Stomach smooth muscle (tissue), 2 donors: ENCODE data around the gene CFAP100.

Experiments
- H3K27ac ChIP-seq: one replicate; pipeline ENCODE4 v1.7.0; 2013; ENCODE audit warnings: mild to moderate bottlenecking, low read length, inconsistent platforms
- H3K27me3 ChIP-seq, 2 donors: one replicate each; pipeline ENCODE4 v1.7.0; 2013; ENCODE audit warnings: low read length in 2 of 2; ENCODE audit not compliant: insufficient read depth in 2 of 2, control insufficient read depth in 1 of 2
- H3K36me3 ChIP-seq, 2 donors: one replicate each; pipeline ENCODE4 v1.7.0; 2013; ENCODE audit warnings: low read length in 2 of 2; ENCODE audit not compliant: control insufficient read depth in 2 of 2, insufficient read depth in 2 of 2
- H3K4me1 ChIP-seq: one replicate; pipeline ENCODE4 v1.7.0; 2013; ENCODE audit warnings: low read length; ENCODE audit not compliant: control insufficient read depth, insufficient read depth
- H3K4me3 ChIP-seq, 2 donors: one replicate each; pipeline ENCODE4 v1.7.0; 2013; ENCODE audit warnings: low read length in 2 of 2
- H3K9ac ChIP-seq, 2 donors: one replicate each; pipeline ENCODE4 v1.7.0; 2013; ENCODE audit warnings: low read length in 2 of 2, mild to moderate bottlenecking in 1 of 2
- H3K9me3 ChIP-seq, 2 donors: one replicate each; pipeline ENCODE4 v1.7.0; 2013; ENCODE audit warnings: low read length in 2 of 2; ENCODE audit not compliant: control insufficient read depth in 2 of 2
- donor health status: healthy.
- donor health status: Pancreatic carcinoma.

Gene CFAP100

DNA sequence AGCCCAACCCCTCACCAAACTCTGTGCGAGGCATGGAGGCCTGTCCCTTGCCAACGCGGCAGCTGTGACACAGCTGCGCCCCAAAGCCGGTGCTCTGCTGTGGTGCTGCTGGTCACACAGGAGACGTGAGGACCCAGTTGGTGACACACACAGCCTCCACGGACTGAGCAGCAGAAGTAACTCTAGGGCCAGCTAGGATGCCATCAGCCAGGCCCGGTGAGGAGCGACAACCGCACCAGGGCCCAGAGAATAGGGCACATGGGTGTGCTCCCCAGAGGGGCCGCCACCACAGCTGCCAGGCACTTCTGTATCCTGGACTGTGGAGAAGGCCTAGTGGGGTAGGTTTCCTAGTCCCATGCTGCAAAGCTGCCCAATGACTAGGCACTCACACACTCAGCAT, 70.3 kb downstream of the CFAP100 start:
- Histone ChIP-seq H3K9me3 (no peaks in the 10 kb centered on the region), H3K27ac (no peak overlapping the region), H3K27me3 (no peaks in the 10 kb centered on the region), H3K9ac (no peak overlapping the region), H3K4me3 (no peak overlapping the region), H3K36me3 (peaks cover 84 to 87% of the 10 kb centered on the region in 2 donors), H3K4me1 (peaks cover 9% of the 10 kb centered on the region)

DNA sequence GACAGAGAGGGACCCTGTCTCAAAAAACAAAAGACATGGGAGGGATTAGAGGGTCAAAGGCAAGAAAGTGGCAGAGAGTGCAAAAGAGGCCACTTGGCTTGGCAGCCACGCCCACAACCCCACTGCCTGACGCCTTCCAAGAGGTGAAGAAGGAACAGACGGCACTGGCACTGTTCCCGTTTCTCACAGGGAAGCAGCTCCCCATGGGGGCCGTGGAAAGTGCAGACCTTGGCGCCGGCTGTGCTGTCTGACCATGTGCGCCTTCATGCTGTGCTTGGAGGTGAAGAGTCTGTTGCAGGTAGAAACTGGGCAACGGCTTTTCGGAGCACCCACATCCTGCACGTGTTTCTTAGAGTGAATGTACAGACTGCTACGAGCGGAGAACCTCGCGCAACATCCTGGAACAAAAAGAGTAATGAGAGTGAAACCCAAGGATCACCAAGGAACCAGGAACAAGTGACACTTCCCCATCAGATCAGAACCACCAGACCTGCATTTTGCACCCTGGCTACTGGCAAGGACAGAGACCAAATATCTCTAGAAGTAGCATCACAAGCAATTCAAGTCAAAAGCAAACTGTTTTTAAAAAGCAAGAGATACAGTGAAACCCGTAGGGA, 71.3 kb downstream of the CFAP100 start:
- no peak overlapping the region for H3K9ac ChIP-seq
- H3K36me3 ChIP-seq: peaks cover 85 to 90% of the 10 kb centered on the region in 2 donors
- no peak overlapping the region for H3K4me3 ChIP-seq
- no peak overlapping the region for H3K27ac ChIP-seq
- no peaks in the 10 kb centered on the region for H3K27me3 ChIP-seq
- H3K4me1 ChIP-seq: peaks cover 9% of the 10 kb centered on the region
- no peaks in the 10 kb centered on the region for H3K9me3 ChIP-seq

DNA sequence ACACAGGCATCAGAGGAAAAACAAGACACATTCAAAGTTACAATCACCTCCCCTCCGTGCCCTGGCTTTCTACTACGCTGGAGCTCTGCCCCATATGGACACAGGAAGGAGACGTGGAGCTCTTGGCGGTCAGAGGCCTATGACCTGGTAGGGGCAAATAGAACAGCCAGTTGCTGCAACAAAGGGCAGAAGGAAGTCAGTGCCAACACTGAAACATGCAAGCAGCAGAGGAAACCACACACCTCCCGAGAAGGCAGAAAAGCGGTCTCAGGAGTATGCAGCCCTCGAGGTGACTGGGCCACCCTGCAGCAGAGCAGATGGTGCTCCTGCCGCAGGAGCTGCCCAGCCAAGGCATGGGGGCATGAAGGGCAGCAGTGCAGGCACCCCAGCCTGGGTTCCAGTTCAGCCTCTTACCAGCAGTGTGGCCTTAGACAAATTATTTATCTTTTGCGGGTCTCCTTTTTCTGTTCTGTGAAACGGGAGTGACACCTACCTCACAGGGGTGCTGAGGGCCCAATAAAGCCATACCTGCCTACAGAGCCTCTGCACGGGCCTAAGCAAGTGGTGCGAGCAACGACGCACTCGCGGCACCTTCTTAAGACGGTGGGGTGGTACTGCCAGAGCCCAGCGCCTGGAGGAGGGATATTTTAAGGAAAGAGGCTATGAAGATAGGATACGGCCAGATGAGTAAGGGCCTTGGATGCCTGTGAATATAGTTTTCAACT, 72.3 kb downstream of the CFAP100 start:
- Histone ChIP-seq H3K9ac (no peak overlapping the region), H3K27ac (no peak overlapping the region), H3K27me3 (no peaks in the 10 kb centered on the region), H3K9me3 (no peaks in the 10 kb centered on the region), H3K4me1 (peaks cover 17% of the 10 kb centered on the region), H3K4me3 (no peak overlapping the region), H3K36me3 (peaks cover 79 to 80% of the 10 kb centered on the region in 2 donors)

DNA sequence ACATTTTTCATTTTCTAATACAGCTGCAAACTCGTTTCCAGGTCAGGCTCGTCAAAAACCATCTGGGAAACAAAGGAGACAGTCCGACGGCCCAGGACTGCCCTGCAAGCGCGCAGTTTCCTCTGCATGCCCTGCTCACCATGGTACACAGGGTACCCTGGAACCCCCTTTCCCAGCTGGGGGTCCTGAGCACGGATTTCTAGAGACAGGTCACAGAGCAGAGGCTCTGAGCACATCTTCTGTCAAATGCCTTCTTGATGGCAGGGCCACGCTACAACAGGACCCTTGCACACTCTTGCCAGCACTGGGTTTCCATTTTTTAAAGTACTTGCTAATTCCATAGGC, 72.9 kb downstream of the CFAP100 start:
- Histone ChIP-seq H3K4me3 (no peak overlapping the region), H3K27ac (no peak overlapping the region), H3K4me1 (peaks cover 23% of the 10 kb centered on the region)

DNA sequence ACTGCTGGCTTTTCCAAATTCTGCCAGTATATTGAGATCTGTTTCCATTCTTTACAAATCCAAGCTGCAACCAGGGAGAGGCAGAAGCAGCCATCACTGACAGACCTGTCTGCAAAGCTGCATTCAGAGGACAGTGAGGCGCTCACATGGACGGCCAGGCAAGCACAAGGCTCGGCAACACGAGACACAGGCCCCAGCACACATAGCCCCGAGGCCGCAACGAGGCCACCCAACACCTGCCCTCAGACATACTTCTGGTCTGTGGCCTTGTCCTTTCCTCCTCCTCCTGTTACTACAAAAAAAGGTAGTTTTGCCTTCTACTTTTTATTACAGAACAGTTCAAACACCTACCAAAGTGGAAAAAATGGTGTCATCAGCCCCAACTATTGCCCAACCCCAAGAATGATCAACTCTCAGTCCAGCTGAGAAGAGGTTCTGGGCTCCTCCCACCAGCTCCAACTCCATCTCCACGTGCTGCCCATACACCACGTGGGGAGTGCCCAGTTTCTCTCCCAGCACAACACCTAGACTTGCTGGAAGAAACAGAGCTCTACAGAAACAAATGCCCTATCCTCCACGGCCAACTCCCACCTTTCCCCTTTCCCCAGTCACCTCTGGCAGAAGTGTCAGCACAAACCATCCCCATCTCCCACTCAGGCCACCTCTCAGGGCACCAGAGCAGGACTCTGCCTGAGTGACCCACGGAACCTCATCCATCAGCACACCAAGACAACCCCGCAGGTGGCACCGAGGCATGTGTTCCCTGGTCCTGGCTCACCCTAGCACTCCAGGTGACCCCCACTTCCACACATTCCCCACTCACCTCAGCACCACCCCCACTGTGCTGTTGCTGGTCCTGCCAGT, 73.6 kb downstream of the CFAP100 start:
- peaks cover 30% of the 10 kb centered on the region for H3K4me1 ChIP-seq

More for the DNA sequence above, 72.9 kb downstream of the CFAP100 start:
- no peaks in the 10 kb centered on the region for H3K27me3 ChIP-seq
- H3K36me3 ChIP-seq: peaks cover 74 to 75% of the 10 kb centered on the region in 2 donors
- H3K9ac ChIP-seq: no peak overlapping the region
- H3K9me3 ChIP-seq: no peaks in the 10 kb centered on the region

DNA sequence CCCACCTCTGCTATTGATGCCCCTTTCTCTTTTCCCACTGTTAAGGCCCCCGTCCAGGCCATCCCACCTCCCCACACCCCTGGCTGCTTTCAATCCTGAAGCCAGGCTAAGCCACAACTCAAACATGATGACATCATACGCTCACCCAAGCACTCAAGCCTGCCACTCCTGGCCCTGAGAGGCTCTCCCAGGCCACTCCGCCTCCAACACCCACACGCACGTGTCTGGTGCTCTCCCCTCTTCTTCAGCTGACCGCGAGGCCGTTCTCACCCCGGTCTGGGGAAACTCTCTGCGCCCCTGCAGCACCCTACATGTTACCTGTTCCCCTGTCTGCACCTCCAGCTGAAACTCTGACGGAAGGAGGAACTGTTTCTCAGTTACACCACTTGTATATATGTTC, 74.8 kb downstream of the CFAP100 start:
- H3K27ac ChIP-seq: no peak overlapping the region
- H3K4me1 ChIP-seq: peaks cover 41% of the 10 kb centered on the region
- H3K27me3 ChIP-seq: no peaks in the 10 kb centered on the region
- H3K9ac ChIP-seq: no peak overlapping the region
- no peak overlapping the region for H3K4me3 ChIP-seq
- no peaks in the 10 kb centered on the region for H3K9me3 ChIP-seq
- H3K36me3 ChIP-seq: peaks cover 62 to 65% of the 10 kb centered on the region in 2 donors

More for the DNA sequence above, 73.6 kb downstream of the CFAP100 start:
- Histone ChIP-seq H3K9ac (no peak overlapping the region), H3K9me3 (no peaks in the 10 kb centered on the region), H3K36me3 (peaks cover 72 to 73% of the 10 kb centered on the region in 2 donors), H3K27me3 (no peaks in the 10 kb centered on the region), H3K27ac (no peak overlapping the region), H3K4me3 (no peak overlapping the region)

DNA sequence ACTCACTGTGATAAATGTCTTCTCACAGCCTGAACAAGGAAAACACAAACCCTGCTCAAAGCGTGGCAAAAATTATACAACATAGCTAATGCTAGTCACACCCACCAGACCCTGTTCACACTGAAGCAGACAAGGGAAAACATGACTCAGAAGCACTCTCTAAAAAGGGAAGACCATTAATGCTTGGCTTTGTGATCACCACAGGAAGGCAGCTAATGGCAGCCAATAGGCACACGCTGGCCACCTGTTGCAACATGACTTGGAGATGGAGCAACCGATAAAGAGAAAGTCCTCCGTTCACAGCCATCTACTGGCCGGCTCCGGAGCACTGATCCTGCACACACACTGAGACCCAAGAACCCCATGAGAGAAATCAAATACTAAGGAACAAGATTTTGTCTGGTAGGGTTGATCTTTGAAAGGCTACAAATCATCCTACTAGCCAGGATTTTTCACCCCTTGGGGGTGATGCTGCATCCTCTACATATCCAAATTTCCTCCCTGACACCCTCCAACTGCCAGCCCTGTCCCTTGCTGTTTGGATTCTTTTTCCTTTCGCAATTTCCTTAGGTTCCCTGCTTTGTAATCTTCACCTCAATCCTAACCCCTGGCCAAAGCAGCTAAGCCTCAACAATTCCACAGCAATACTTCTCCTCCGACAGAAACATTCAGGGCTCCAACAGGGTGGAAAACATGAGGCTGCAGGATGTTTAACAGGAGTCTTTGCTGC, 77.7 kb downstream of the CFAP100 start:
- peaks cover 48% of the 10 kb centered on the region for H3K4me1 ChIP-seq
- H3K9ac ChIP-seq: peak overlapping the region; percentile 27 to 36
- no peaks in the 10 kb centered on the region for H3K27me3 ChIP-seq
- peaks cover 35 to 37% of the 10 kb centered on the region in 2 donors for H3K36me3 ChIP-seq
- no peaks in the 10 kb centered on the region for H3K9me3 ChIP-seq
- peak overlapping the region; percentile 27 to 59 for H3K4me3 ChIP-seq
- peak overlapping the region; percentile 24 for H3K27ac ChIP-seq

DNA sequence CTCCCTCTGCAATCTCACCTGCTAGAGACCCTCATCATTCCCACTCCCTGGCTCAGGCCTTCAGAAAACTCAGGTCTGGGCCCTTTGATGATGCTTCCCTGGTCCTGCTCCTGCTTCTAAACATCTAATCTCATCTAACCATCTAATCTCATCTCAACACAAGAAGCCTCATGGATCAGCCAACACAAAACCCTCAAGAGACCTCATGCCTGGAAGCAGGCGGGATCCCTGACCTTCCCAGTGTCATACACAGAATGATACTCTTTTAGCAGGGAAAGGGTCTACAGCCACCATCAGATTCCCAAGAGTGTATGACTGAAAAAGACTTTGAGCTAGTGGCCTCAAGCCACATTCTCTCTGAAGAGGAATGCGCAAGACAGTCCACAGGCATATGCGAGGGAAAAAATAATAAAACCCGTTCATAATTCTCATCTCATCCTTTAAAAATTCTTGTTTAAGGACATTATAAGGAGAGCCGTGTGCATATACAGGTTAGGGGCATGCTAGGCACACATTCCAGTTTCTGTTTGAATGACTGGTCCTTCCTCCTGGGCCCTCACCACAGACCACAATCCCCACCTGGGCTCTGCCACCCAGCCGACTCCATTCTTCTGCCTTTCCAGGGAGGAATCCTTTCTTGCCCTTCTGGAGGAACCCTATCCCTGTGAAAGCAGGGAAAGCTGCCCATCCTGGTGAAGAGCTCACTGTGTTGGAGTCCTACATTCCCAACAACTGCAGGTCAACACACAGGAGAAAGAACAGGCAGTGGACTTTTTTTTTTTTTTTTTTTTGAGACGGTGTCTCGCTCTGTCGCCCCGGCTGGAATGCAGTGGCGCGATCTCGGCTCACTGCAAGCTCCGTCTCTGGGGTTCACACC, 78.8 kb downstream of the CFAP100 start:
- Histone ChIP-seq H3K9ac (peak overlapping the region; percentile 36 to 49), H3K36me3 (peaks cover 25 to 27% of the 10 kb centered on the region in 2 donors), H3K27ac (no peak overlapping the region), H3K27me3 (no peaks in the 10 kb centered on the region), H3K4me1 (peaks cover 44% of the 10 kb centered on the region), H3K4me3 (peak overlapping the region; percentile 27 to 59), H3K9me3 (no peaks in the 10 kb centered on the region)

DNA sequence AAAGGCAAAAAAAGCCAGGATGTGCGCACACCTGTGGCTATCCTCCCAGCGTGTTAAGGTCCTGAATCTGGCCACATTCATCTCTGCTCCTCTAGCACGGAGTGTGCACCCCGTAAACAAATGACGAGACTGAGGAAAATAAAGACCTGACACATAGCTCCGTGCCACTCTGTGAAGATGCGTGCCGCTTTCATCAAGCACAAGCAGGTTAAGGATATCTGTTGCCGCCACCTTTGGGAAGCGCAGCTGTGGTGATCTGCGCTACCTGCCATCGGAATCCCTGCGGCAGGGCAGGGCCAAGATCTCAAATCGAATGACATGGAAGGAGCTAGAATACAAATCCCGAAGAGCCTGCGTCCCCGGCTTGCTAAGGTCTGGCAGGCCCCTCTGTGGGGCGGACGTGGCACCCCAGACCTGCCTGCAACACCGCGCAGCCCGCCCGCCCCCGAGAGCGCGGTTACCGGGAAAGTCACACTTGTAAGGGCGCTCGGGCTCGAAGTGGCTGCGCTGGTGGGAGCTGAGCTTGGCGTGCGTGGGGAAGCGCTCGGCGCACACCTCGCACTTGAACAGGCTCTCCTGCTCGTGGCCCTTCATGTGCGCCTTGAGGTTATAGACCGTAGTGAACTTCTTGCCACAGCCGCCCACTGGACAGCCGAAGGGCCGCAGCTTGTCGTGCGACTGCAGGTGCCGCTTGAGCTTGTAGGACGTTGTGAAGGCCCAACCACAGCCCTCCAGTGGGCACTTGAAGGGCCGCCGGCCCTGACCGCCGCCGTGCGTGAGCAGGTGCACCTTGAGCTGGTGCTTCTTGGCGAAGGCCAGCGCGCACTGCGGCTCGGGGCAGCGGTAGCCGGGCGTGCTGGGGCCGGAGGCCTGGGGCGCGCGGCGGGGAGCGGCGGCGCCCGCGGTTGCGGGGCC, 80.0 kb downstream of the CFAP100 start:
- Histone ChIP-seq H3K9ac (peak overlapping the region; percentile 74 to 80), H3K4me1 (peaks cover 44% of the 10 kb centered on the region)

More for the DNA sequence above, 80.0 kb downstream of the CFAP100 start:
- Histone ChIP-seq H3K9me3 (no peaks in the 10 kb centered on the region), H3K27ac (peak overlapping the region; percentile 55), H3K4me3 (peak overlapping the region; percentile 87 to 91), H3K27me3 (no peaks in the 10 kb centered on the region), H3K36me3 (peaks cover 13 to 14% of the 10 kb centered on the region in 2 donors)
